GM12878 (cell line): ENCODE measurements around the gene CLRN3.

ENCODE experiments used
- CTCF ChIP-seq, 3 experiments: IDR thresholded peaks in 2 of 3; conservative IDR thresholded peaks in 1 of 3; 2 replicates each; pipeline ENCODE4 v1.5.1; 2011; ENCODE audit warnings: low read depth in 3 of 3, low read length in 3 of 3, mild to moderate bottlenecking in 3 of 3, control low read depth in 2 of 3, moderate library complexity in 2 of 3, inconsistent platforms in 1 of 3, mixed read lengths in 1 of 3; ENCODE audit not compliant: control insufficient read depth in 2 of 3, insufficient read depth in 1 of 3; ENCODE audit errors: extremely low read depth in 1 of 3
- RAD21 ChIP-seq: IDR thresholded peaks from 2 replicates; pipeline ENCODE4 v1.6.1; 2011; ENCODE audit warnings: mild to moderate bottlenecking, low read depth, low read length, moderate library complexity; ENCODE audit not compliant: insufficient read depth

DNA sequence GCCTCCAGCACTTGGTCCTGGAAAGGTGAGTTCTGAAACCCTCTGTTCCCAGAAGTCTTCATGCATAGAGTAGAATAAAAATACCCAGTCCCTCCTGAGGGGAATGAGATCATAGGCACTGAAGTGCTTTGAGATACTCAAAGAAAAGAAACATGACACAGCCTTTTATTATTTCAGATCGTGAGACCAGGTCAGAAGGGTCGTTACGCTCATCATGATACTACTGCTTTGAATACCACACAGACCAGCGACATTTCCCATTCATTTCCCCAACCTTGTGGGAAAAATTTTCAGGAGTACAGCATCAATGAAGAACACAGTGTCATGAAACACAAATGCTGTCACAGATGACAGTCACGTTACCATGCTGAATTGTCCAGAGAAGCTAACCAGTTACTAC, 15.0 kb downstream of the CLRN3 start:
- TF ChIP-seq RAD21 (no peak), CTCF (IDR thresholded peaks at IDR 0.05 in 2 of 3, conservative IDR thresholded peaks at IDR 0.05 in 1 of 3; ENCODE audit: control insufficient read depth in 2 of 3, extremely low read depth in 1 of 3, insufficient read depth in 1 of 3, low read depth in 3 of 3, low read length in 3 of 3) (no peak)
